GM19193 (cell line): Measurements from ENCODE around the gene VPREB3.

ENCODE experiments used
- POLR2A ChIP-seq: IDR thresholded peaks from 4 replicates; pipeline ENCODE4 v1.6.1; 2011; ENCODE audit not compliant: insufficient read depth, insufficient read length; ENCODE audit errors: extremely low read depth

VPREB3 gene

GRCh38 chr22:23762842-23763578 lies 8.8 kb upstream of the VPREB3 start, which contains the start of gene C22orf15:
Gene C22orf15 (plus strand): TSS chr22:23762990. CDS start chr22:23763307, 317 bp downstream.
- no peak for TF ChIP-seq POLR2A

- no peak for TF ChIP-seq POLR2A
Measured at GRCh38 chr22:23760056-23760455, 5.8 kb upstream of the VPREB3 start.

- no peak for TF ChIP-seq POLR2A
Measured at GRCh38 chr22:23759566-23759965, 5.3 kb upstream of the VPREB3 start.

GRCh38 chr22:23756891-23757290 lies 2.7 kb upstream of the VPREB3 start:
- TF ChIP-seq POLR2A, result no peak

GRCh38 chr22:23755711-23756110 lies 1.5 kb upstream of the VPREB3 start:
- no peak for TF ChIP-seq POLR2A

- TF ChIP-seq POLR2A, result no peak
Measured at GRCh38 chr22:23754980-23755636, 883 bp upstream of the VPREB3 start.

GRCh38 chr22:23753385-23753784 lies 840 bp downstream of the VPREB3 start:
- TF ChIP-seq POLR2A, result no peak

- TF ChIP-seq POLR2A, result no peak
Measured at GRCh38 chr22:23752750-23753149, 1.5 kb downstream of the VPREB3 start.

GRCh38 chr22:23752090-23752691 lies 2.0 kb downstream of the VPREB3 start:
- TF ChIP-seq POLR2A, result peak; percentile 21

- TF ChIP-seq POLR2A, result no peak
Measured at GRCh38 chr22:23751441-23751996, 2.7 kb downstream of the VPREB3 start.

GRCh38 chr22:23750714-23751440 lies 3.3 kb downstream of the VPREB3 start, which contains the start of gene ZNF70:
Gene ZNF70 (minus strand): TSS chr22:23751112. CDS start chr22:23745140, 5,972 bp downstream.
- peak; percentile 71 for TF ChIP-seq POLR2A

GRCh38 chr22:23750367-23750713 lies 3.9 kb downstream of the VPREB3 start:
- no peak for TF ChIP-seq POLR2A

GRCh38 chr22:23749841-23750301 lies 4.4 kb downstream of the VPREB3 start:
- no peak for TF ChIP-seq POLR2A

GRCh38 chr22:23745791-23746190 lies 8.4 kb downstream of the VPREB3 start:
- TF ChIP-seq POLR2A, result no peak

- TF ChIP-seq POLR2A, result no peak
Measured at GRCh38 chr22:23744485-23744884, 9.7 kb downstream of the VPREB3 start.
